Femur (tissue), 1 donor: ENCODE data around the gene MAML3.

Experiments used
- DNase-seq: peaks from one replicate; pipeline ENCODE4 v3.0.0-alpha.2; 2017

MAML3 gene

DNA sequence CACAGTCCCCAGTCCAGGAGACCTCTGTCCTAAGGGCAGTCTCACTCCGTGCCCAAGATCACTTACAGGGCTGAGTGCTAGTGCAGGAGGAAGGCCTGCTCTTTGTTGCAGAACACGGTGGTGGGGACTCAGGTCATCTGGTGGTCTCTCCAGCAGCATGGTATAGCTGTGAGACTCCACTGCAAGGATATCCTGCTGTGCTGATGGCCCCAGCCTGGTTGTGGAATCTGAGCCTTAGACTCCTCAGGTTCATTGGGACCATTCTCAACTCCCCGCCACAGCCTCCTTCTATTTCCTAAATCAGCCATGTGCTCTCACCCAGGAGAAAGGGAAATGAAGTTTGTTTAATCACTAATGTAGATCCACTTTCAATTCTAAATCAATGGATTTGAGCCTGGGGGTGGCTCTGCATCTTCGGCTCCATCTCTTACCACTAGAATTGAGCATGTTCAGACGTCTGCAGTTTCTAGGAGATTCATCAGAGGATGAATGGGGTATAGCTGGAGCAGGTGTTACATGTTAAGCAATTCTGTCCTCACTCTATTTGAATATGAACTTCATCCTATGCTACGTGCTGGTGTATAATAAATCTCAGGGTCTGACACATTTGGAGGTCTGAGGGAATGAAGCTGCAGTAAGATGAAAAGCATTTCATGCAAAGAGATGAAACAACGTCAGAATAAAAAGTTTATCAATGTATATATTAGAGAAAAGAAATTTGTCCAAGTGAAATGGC lies 299.1 kb downstream of the MAML3 start:
- no peak for DNase-seq

GRCh38 chr4:139853309-139853708 lies 300.7 kb downstream of the MAML3 start:
- no peak for DNase-seq

DNA sequence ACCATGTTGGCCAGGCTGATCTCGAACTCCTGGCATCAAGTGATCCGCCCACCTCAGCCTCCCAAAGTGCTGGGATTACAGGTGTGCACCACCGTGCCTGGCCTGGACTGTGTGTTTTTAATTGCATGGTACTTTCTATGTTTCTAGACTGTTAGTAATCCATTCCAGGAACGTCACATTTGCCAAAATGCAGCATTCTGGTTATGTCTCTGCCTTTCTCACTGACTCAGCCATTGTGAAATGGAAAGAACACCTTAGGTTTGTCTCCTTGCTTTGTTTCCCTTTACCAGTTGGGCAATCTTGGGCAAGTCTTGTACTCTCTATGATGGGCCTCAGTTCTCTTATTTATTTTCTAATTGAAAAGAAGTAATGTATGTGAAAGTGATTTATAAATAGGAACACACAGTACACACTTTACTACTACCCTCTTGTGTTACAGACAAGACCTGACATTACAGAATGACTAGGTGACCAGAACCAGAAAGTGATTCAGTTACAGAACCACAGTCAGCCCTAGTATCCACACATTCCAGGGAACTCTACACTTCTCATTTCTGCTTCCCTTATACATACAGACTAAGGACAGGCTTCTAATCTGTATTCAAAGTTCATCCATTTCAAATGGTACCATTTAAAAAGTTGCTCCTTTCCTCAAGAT lies 301.2 kb downstream of the MAML3 start:
- DNase-seq, result no peak

DNA sequence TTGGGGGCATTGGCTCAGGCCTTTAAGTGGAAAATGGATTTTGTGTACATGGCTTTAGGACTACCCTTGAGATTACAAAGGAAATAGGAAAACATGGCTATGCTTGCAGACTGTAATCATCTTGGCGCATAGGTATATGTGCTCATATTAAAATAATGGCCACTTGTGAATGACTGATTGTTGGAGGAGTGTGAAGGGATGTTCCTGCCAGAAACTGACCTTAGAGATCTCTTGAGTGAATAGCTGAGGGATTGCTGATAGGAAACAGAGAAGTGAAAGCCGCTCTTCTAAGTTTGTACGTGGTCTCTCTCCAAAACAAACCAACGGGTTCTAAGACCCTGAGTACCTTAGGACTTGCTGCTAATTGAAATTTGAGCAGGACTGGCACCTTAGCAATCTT lies 302.3 kb downstream of the MAML3 start:
- no peak for DNase-seq

- no peak for DNase-seq
Observed at GRCh38 chr4:139851133-139851532, 302.9 kb downstream of the MAML3 start.

GRCh38 chr4:139849219-139849618 lies 304.8 kb downstream of the MAML3 start:
- no peak for DNase-seq

DNA sequence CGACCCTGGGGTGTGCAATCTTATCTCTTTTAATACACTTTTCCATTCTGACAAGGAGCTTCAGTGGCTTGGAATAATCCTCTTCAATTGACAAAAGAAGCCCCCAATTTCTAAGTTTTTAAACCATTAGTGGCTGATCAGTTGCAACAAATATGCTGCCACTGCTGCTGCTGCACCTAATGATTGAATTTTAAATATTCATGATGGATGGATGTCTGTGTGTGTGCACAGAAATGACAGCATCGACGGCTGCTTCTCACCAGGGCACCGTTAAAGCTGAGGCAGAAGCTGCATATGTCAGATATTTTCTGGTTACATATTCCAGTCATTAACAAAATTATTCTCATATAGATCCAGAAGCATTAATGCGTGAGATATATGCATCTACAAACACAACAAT lies 306.0 kb downstream of the MAML3 start:
- no peak for DNase-seq

- no peak for DNase-seq
Observed at GRCh38 chr4:139847602-139848001, 306.4 kb downstream of the MAML3 start.

DNA sequence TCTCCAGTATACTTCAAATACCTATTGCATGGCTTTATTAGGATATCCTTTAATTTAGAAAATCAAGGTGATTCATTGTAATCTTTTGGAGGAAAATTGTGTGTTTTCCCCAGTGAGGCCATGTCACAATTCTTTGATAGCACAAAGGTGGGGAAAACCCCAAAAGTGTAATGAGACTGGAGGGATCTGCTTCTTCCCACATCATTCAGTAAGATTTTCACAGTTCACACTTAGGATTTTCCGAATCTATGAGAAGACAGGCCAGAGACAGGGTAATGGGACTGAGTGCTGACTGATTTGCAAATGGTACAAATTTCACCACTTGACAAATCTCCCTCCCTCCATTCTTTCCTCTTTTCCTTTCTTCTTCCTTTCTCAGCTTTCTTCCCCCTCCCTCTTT lies 307.2 kb downstream of the MAML3 start:
- no peak for DNase-seq

GRCh38 chr4:139845453-139846093 lies 308.4 kb downstream of the MAML3 start:
- no peak for DNase-seq

- no peak for DNase-seq
Observed at GRCh38 chr4:139844459-139845036, 309.4 kb downstream of the MAML3 start.

- DNase-seq, result no peak
Observed at GRCh38 chr4:139844057-139844456, 309.9 kb downstream of the MAML3 start.

DNA sequence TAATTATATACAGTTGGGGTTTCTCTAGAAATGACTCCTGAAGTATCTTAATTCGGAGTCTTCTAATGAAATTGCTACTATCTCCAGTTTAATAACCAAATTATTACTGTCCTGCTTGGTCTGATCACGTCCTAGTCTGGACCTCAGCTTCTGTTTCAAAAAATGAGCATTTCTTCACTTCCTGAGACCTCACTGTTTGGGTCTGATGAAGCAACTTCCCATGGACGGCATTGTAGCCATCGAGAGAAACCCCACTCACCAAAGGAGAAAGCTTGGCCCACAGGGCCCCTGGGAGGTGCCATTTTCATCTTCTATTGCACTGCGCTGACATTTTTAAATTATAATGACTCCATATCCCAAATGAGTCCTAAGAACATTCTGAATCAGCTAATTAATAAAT lies 310.3 kb downstream of the MAML3 start:
- DNase-seq, result no peak

- no peak for DNase-seq
Observed at GRCh38 chr4:139841464-139842195, 312.4 kb downstream of the MAML3 start.

GRCh38 chr4:139840773-139841172 lies 313.2 kb downstream of the MAML3 start:
- no peak for DNase-seq

- no peak for DNase-seq
Observed at GRCh38 chr4:139839403-139840031, 314.5 kb downstream of the MAML3 start.

- no peak for DNase-seq
Observed at GRCh38 chr4:139838811-139839210, 315.2 kb downstream of the MAML3 start.

GRCh38 chr4:139834981-139835391 lies 319.0 kb downstream of the MAML3 start:
- DNase-seq, result no peak

GRCh38 chr4:139834226-139834662 lies 319.7 kb downstream of the MAML3 start:
- no peak for DNase-seq

- no peak for DNase-seq
Observed at GRCh38 chr4:139833151-139833910, 320.7 kb downstream of the MAML3 start.

DNA sequence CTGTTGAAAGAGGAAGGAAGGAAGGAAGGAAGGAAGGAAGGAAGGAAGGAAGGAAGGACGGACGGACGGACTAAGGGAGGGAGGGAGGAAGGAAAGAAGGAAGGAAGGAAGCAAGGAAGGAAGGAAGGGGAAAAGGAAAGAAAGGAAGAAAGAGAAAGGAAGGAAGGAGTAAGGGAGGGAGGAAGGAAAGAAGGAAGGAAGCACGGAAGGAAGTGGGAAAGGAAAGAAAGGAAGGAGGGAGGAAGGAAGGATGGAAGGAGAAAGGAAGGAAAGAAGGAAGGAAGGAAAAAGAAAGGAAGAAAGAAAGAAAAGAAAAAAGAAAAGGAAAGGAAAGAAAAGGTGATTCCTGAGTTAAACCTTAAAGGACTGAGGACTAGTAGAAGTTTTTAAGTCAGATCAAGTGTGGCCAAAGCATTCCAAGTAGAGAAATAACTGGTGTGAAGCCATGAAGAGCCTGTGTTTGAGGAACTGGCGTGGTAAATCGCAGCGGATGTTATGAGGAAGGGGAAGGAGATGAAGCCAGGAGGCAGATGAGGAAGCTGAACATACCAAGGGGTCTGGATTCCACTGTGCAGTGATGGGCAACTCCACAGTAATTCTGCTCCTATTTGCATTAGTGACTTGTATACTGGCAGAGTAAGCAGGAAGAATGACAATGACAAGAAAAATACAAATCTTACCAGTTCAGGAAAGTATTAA lies 324.9 kb downstream of the MAML3 start:
- no peak for DNase-seq
